ENCODE data around the gene MIXL1.
"Not testable (repeated sequence)": the region's sequence is repeated elsewhere in the genome, so short reads cannot be mapped to it uniquely, and the experiment has no call there.

MIXL1 gene

GRCh38 chr1:226261818-226262217, 38.4 kb downstream of the MIXL1 start:
- POLR2A ChIA-PET = no interaction called here
- CTCF ChIA-PET = no interaction called here
- TF ChIP-seq CTBP1 (IDR thresholded peaks at IDR 0.05; ENCODE audit: borderline replicate concordance) (no peak), LEF1 (IDR thresholded peaks at IDR 0.05; ENCODE audit: borderline replicate concordance) (no peak), FOXM1 (IDR thresholded peaks at IDR 0.05; ENCODE audit: borderline replicate concordance) (no peak), TARDBP (IDR thresholded peaks at IDR 0.05) (0 out of 2 replicates have a peak, but pooled peaks have one; percentile 7)
- DNase-seq (ENCODE audit: extremely low spot score) = no peak

GRCh38 chr1:226268421-226269124, 45.1 kb downstream of the MIXL1 start:
- ChIA-PET CTCF (no interaction called here), POLR2A (interaction anchor here (2.5 kb wide), 1 partner anchor 41 kb away, joined by 14 read pairs; the partner anchor contains the start of gene LIN9)
- DNase-seq (ENCODE audit: extremely low spot score) = no peak
- TF ChIP-seq FOXM1 (IDR thresholded peaks at IDR 0.05; ENCODE audit: borderline replicate concordance) (no peak), ARNT (IDR thresholded peaks at IDR 0.05) (no peak), FOXA1 (IDR thresholded peaks at IDR 0.05) (no peak), SP1 (IDR thresholded peaks at IDR 0.05) (no peak), ELF4 (IDR thresholded peaks at IDR 0.05) (no peak), CTBP1 (IDR thresholded peaks at IDR 0.05; ENCODE audit: borderline replicate concordance) (no peak), BHLHE40 (IDR thresholded peaks at IDR 0.05; ENCODE audit: borderline replicate concordance) (no peak), L3MBTL2 (conservative IDR thresholded peaks at IDR 0.05) (no peak), NFRKB (IDR thresholded peaks at IDR 0.05) (no peak), SUZ12 (IDR thresholded peaks at IDR 0.05) (no peak), FOXK2 (IDR thresholded peaks at IDR 0.05) (no peak), PKNOX1 (IDR thresholded peaks at IDR 0.05) (no peak)

- DNase-seq (ENCODE audit: extremely low spot score) = not testable (repeated sequence)
- ChIA-PET CTCF (interaction anchor here (0.6 to 1.1 kb wide), 2 partner anchors 72 to 208 kb away, joined by 5 to 7 read pairs; no protein-coding TSS in a partner anchor), POLR2A (interaction anchor here (2.2 kb wide), 1 partner anchor 37 kb away, joined by 17 read pairs; the partner anchor contains the start of gene LIN9)
These were observed 48.9 kb downstream of the MIXL1 start for GRCh38 chr1:226272233-226272902.

GRCh38 chr1:226274138-226274537, 50.7 kb downstream of the MIXL1 start:
- DNase-seq (ENCODE audit: extremely low spot score) = no peak
- ChIA-PET POLR2A (interaction anchor here (1.4 kb wide), 1 partner anchor 35 kb away, joined by 4 read pairs; the partner anchor contains the start of gene LIN9), CTCF (no interaction called here)
- no peak for TF ChIP-seq NFRKB (IDR thresholded peaks at IDR 0.05)
- TF ChIP-seq ELF4 (IDR thresholded peaks at IDR 0.05) = no peak
- no peak for TF ChIP-seq PKNOX1 (IDR thresholded peaks at IDR 0.05)
- TF ChIP-seq CTBP1 (IDR thresholded peaks at IDR 0.05; ENCODE audit: borderline replicate concordance) = no peak
- TF ChIP-seq SUZ12 (IDR thresholded peaks at IDR 0.05) = no peak
- no peak for TF ChIP-seq TARDBP (IDR thresholded peaks at IDR 0.05)
- TF ChIP-seq HDGF (IDR thresholded peaks at IDR 0.05; ENCODE audit: borderline replicate concordance) = no peak
- TF ChIP-seq ARNT (IDR thresholded peaks at IDR 0.05) = no peak
- no peak for TF ChIP-seq ZNF384 (IDR thresholded peaks at IDR 0.05)
- no peak for TF ChIP-seq SP1 (IDR thresholded peaks at IDR 0.05)
- no peak for TF ChIP-seq FOXM1 (IDR thresholded peaks at IDR 0.05; ENCODE audit: borderline replicate concordance)
- TF ChIP-seq FOXA1 (IDR thresholded peaks at IDR 0.05) = no peak
- no peak for TF ChIP-seq LEF1 (IDR thresholded peaks at IDR 0.05; ENCODE audit: borderline replicate concordance)
- no peak for TF ChIP-seq BHLHE40 (IDR thresholded peaks at IDR 0.05; ENCODE audit: borderline replicate concordance)
- no peak for TF ChIP-seq L3MBTL2 (conservative IDR thresholded peaks at IDR 0.05)
- no peak for TF ChIP-seq FOXK2 (IDR thresholded peaks at IDR 0.05)

More at GRCh38 chr1:226272233-226272902, 48.9 kb downstream of the MIXL1 start:
- TF ChIP-seq ARNT (IDR thresholded peaks at IDR 0.05) (peak; percentile 90), ZNF384 (IDR thresholded peaks at IDR 0.05) (peak; percentile 95), PKNOX1 (IDR thresholded peaks at IDR 0.05) (peak; percentile 70), CTBP1 (IDR thresholded peaks at IDR 0.05; ENCODE audit: borderline replicate concordance) (peak; percentile 66; the same call in 1 of the 2 replicates)

- TF ChIP-seq PKNOX1 (IDR thresholded peaks at IDR 0.05) (peak; percentile 93), FOXK2 (IDR thresholded peaks at IDR 0.05) (no peak), HDGF (IDR thresholded peaks at IDR 0.05; ENCODE audit: borderline replicate concordance) (no peak), SP1 (IDR thresholded peaks at IDR 0.05) (no peak), ARNT (IDR thresholded peaks at IDR 0.05) (no peak), ZNF384 (IDR thresholded peaks at IDR 0.05) (no peak), FOXA1 (IDR thresholded peaks at IDR 0.05) (no peak), L3MBTL2 (conservative IDR thresholded peaks at IDR 0.05) (no peak), CTBP1 (IDR thresholded peaks at IDR 0.05; ENCODE audit: borderline replicate concordance) (peak; percentile 41; the same call in 1 of the 2 replicates)
- ChIA-PET POLR2A (no interaction called here), CTCF (no interaction called here)
- DNase-seq (ENCODE audit: extremely low spot score) = no peak
These were observed 52.7 kb downstream of the MIXL1 start for GRCh38 chr1:226276077-226276682.
